HG03103 (cell line): ENCODE data around the gene UBE2L3.
"Not testable (repeated sequence)": the region's sequence is repeated elsewhere in the genome, so short reads cannot be mapped to it uniquely, and the experiment has no call there.

Source experiments
- ATAC-seq: cut with Tn5 transposase; IDR thresholded peaks from one replicate; pipeline ENCODE4 v1.9.1; 2021; ENCODE audit warnings: low read depth; ENCODE audit not compliant: unreplicated experiment

Gene UBE2L3

DNA sequence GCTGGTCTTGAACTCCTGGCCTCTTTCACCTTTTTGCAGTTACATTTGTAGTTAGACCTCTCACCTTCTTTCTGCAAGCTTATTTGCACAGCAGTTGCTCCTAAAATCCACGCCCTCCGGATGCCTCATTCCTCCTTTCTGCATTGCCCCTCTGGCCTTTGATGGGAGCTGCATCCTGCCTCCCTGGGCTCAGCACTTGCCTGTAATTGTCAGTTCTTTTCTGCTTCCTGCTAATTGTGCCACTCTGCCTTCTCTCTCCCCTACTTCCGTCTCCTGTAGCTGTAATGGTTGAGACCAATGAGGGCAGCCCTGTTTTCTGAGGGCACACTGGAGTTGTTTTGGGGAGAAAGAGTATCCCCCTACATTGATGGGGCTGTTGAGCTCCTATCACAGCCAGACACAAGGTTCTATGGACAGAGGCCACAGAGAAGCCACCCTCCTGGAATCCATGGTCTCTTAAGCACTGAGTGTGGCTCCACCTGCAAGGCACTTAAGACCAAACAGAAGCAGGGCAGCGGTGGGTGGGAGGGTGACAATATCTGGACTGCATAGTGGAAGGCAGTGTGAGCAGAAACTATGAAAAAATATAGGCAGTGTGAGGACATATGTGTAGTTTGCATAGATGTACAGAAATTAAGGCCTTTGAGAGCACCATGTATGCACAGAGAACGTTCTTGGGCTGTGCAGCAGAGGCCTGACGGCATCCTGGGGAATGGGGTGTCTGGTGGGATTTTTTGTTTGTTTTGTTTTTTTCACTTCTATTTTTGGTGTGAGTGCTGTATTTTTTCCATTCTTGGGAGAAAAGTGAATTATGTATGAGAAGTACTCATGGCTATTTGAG, 31.8 kb downstream of the UBE2L3 start:
- no peak for ATAC-seq

DNA sequence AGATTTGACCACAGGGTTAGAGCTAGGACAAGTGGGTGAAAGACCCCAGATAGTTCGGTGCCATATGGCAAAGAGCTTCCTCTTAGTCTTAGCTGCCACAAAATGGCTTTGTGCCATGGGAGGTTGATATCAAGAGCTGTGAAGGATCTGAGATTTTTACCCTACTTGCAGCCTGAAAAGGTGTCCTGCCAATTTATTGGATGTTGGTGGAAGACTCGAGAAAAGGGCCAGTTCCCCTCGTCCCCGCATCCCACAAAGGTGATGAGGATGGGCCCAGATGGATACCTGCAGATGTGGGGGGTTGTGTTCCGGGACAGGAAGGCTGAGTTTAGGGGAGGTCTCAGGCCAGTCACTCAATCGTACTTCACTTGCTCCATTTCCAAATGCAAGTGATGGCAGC, 35.1 kb downstream of the UBE2L3 start:
- ATAC-seq = no peak

DNA sequence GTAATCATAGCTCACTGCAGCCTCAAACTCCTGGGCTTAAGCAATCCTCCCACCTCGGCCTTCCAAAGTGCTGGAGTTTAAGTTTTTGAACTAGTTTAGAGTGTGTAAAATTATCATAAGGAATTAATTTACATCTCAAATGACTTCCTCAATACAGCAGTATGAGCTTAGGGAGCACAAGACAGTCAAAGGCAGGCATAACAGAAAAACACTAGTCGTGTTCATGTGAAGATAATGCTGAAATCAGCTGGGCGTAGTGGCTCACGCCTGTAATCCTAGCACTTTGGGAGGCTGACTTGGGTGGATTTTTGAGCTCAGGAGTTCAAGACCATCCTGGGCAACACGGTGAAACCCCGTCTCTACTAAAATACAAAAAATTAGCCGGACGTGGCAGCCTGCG, 36.5 kb downstream of the UBE2L3 start:
- ATAC-seq = no peak

DNA sequence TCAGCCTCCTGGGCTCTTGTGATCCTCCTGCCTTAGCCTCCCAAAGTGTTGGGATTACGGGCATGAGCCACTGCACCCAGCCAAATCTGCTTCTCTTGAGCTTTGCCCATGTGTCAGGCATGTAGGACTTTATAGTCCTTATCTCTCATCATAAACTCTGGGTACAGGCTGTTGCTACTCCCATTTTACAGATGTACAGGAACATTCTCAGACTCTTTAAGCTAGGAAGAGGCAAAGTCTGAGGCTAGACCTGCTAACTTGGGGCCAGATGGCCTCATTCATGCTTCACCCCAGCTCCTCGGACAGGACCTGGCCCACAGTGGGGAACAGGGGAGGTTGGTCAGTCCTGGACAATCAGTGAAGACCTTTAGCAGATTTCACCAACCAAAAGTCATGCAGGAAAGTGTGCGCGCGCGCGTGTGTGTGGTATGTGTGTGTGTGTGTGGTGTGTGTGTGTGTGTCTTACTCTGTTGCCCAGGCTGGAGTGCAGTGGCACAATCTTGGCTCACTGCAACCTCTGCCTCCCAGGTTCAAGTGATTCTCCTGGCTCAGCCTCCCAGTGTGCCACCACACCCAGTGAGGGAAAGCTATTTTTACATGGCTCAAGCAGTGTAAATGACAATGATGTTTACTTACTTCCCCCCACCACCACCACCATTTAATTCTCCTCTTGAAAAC, 38.5 kb downstream of the UBE2L3 start:
- no peak for ATAC-seq

DNA sequence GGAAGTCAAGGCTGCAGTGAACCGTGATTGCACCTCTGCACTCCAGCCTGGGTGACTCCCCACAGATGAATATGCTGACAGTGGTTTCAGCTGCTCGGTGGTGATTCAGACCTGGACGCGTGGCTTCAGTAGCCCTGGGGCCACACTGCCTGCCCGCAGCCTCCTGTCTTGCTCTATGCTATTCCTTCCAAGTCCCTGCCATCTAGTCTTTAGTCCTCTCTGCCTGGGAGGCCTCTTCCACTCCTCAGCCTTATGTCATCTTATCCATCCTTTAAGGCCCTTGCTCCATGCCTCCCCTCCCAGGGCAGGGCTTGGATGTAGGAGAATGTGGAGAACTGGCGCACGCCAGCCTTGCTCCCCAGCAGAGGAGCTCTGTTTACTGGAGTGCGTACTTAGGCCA, 39.3 kb downstream of the UBE2L3 start:
- no peak for ATAC-seq

DNA sequence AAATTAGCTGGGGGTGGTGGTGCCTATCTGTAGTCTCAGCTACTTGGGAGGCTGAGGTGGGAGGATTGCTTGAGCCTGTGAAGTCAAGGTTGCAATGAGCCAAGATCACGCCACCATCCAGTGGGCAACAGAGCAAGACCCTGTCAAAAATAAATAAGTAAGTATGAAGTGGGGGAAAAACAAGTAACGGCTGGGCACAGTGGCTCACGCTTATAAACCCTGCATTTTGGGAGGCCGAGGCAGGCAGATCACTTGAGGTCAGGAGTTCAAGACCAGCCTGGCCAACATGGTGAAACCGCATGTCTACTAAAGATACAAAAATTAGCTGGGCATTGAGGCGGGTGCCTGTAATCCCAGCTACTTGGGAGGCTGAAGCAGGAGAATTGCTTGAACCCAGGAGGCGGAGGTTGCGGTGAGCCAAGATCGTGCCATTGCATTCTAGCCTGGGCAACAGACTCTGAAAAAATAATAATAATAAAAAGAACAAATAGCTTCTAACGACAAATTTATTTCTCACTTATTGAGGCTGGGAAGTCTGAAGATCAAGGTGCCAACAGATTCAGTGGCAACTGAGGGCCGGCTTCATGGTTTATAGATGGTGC, 42.1 kb downstream of the UBE2L3 start:
- ATAC-seq = not testable (repeated sequence)

GRCh38 chr22:21611210-21611977, 43.9 kb downstream of the UBE2L3 start:
- ATAC-seq = no peak

GRCh38 chr22:21612858-21613257, 45.3 kb downstream of the UBE2L3 start:
- ATAC-seq = no peak

DNA sequence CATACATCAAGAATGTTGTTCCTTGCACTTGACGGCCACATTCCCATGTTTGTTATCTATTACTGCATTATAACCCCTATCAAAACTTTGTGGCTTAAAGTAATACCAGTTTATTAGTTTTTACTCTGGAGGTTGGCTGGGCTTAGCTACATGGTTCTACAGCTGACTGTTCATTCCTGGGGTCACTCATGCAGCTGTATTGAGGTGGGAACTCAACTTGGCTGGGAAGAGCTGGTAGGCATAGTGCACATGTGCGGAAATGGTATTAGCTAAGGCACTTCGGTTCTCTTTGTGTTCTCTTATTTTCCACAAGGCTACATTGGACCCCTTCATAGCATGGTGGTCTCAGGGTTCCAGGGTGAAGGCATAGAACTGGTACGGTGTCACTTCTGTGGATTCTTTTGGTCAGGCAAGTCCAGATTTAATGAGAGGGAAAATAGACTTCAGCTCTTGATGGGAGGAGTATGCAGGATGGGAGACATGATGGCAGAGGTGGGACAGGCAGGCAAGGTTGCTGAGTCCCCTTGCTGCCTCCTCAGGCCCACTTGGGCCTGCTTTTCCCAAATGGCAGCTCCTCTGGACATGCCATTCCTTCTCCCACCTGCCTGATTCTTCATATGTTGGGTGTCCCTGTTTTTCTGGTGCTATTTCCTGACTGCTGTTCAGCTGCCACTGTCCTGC, 46.2 kb downstream of the UBE2L3 start:
- no peak for ATAC-seq

GRCh38 chr22:21615731-21616130, 48.2 kb downstream of the UBE2L3 start:
- no peak for ATAC-seq

GRCh38 chr22:21617337-21617736, 49.8 kb downstream of the UBE2L3 start:
- ATAC-seq = not testable (repeated sequence)

DNA sequence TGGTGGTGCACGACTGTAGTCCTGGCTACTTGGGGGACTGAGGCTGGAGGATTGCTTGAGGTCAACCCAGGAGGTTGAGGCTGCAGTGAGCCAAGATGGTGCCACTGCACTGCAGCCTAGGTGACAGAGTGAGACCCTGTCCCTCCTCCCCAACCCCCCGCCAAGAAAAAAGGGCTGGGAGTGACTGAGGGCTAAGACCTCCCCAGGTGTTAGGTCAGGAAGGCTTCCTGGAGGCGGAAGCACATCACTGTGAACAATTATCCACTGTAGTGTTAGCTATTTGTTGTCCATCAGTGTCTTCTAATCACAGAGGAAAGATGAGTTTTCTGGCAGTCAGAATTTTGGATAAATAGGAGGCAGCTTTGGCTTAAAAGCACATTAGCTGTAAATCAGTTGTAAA, 53.5 kb downstream of the UBE2L3 start:
- ATAC-seq = no peak

- ATAC-seq = no peak
Measured at GRCh38 chr22:21622011-21622918, 54.8 kb downstream of the UBE2L3 start.

DNA sequence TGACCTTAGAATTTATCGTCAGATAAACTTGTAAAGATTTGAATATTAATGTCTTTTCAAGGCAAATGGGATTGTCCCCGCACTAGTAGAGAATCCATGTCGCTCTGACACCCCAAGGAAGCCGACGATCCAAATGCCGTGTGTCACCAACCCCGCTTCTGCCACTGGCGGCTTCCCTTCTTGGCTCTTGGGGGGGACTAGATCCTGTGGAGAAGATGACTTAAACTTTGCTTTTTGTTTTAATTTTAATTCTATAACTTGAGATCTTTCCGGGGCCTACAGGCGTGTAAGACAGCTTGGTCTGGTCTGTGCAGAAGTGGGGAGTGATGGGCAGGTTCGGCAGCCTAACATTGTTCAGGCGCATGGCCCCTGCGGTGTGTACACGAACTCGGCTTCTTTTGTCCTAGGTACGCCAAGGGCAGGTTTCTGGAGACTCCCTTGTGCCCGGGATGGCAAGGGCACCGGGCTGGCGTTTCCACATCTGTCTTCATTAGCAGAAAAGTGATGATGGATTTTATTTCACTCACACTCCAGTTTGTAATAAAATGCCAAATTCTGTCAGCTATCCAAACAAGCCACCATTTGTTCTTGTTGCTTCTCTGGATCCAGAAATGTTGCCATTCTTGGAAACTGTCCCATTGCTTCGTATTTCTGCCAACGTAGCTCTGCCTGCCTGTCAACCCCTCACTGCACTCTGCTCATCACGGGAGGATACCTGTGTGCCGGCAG, 55.6 kb downstream of the UBE2L3 start:
- ATAC-seq = no peak

GRCh38 chr22:21623648-21623970, 56.1 kb downstream of the UBE2L3 start:
- ATAC-seq = no peak

DNA sequence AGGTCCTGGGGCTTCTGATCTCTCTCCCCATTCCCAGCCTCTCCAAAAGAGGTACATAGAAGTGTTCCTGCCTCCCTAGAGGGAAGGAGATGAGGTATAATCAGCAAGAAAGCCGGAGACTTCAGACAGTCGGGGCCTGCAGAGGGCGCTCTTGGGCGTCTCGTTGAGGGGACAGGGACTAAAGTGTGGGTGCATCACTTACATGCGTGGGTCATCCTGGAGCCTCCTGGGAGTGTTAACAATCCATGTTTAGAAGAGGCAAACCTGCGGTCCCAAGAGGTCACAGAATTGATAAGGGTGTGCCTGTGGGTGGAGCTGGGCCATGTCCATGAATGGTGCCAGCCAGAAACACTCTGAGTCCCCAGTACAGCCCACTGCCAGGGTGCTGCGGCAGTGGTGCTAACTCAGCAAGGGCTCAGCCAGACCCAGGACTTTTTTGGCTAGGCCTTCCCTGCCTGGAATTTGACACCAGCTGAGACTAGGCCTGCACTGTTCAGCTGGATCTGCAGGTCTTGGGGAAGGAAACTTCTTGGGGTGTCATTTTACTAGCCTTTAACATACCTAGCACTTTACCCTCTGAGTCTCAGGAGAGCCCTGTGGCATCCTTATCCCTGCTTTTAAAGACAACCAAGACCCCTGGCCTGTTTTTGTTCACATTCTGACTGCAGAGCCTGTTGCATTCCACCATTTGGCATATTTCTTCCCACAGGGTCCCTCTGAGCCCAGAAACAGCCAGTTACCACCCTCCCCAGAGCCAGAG, 56.8 kb downstream of the UBE2L3 start:
- no peak for ATAC-seq

DNA sequence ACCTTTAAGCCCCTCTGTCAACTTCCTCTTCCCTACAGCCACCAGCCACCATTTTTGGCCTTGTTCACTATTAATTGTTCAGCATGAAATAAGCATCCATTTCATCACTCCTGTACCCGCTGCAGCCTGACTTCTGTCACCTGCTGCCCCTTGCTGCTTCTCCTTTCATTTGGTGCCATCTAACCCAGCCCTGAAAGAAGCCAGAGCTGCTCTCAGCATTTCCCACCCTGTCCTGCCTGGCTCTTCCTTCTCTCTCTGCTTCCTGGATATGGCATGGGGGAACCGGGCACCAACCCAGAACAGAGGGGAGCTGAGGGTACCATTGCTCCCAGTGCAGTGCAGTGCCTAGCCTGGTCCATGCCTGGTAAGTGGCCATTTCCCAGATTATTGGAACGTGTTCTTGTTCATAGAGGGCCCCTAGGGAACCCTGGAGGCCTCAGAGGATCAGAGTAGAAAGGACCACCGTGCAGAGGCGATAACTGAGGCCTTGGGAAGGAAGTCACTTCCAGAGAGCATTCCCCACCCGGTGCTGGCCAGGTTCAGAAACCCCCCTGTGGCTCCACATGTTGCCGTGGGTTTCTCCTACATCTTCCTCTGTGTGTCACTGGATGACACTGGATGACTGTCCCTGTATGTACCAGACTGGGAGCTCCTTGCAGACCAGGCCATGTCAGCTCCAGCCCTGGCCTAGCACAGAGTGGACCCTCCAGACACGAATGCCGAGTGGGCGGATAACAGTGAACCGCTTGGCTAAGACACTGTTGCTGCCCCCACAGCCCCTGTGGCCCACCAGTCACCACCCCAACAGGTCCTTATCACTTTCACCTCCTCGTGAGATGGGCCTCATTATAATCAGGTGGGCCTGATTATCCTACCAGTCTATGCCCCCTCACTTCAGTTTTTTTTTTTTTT, 57.6 kb downstream of the UBE2L3 start:
- no peak for ATAC-seq
